ENCODE measurements around the gene ZNF622.

The ZNF622 gene

GRCh38 chr5:16461026-16461425 lies 4.6 kb downstream of the ZNF622 start:
- no peak overlapping the region for H3K27ac ChIP-seq (ENCODE audit: insufficient read depth, low read depth, low read length, poor library complexity, severe bottlenecking)
- WGBS, 2 experiments: 90 to 92% methylated on average over 1 of the region's 1 CpG
- H3K9me3 ChIP-seq (ENCODE audit: control insufficient read depth, low read length): no peaks in the 10 kb centered on the region
- peaks cover 10% of the 10 kb centered on the region for H3K4me1 ChIP-seq (ENCODE audit: control insufficient read depth, insufficient read depth, low read length)
- H3K27me3 ChIP-seq (ENCODE audit: control insufficient read depth, insufficient read depth, low read length, poor library complexity, severe bottlenecking): no peaks in the 10 kb centered on the region
- H3K36me3 ChIP-seq (ENCODE audit: control insufficient read depth, insufficient read depth, low read length): peaks cover 29% of the 10 kb centered on the region
- no peak overlapping the region for H3K4me3 ChIP-seq (ENCODE audit: insufficient read depth, low read depth, low read length)

DNA sequence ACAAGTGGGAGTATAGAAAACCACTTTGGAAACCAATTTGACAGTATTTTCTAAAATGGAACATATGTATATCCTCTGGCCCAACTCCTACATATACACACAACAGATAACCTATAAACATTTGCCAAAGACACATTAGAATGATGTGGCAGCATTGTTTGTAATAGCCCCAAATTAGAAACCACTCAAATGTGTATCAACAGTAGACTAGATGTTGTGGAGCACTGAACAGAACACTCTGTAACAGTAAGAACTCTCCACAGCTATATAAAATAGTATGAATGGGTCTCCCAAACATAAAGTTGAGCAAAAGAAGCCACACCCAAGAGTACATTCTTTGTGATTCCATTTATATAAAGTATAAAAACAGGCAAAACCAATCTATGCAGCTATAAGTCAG lies 6.1 kb downstream of the ZNF622 start:
- H3K9me3 ChIP-seq (ENCODE audit: control insufficient read depth, low read length): no peaks in the 10 kb centered on the region
- peaks cover 7% of the 10 kb centered on the region for H3K4me1 ChIP-seq (ENCODE audit: control insufficient read depth, insufficient read depth, low read length)
- H3K36me3 ChIP-seq (ENCODE audit: control insufficient read depth, insufficient read depth, low read length): peaks cover 33% of the 10 kb centered on the region
- H3K4me3 ChIP-seq (ENCODE audit: insufficient read depth, low read depth, low read length): no peak overlapping the region
- H3K27ac ChIP-seq (ENCODE audit: insufficient read depth, low read depth, low read length, poor library complexity, severe bottlenecking): no peak overlapping the region
- H3K27me3 ChIP-seq (ENCODE audit: control insufficient read depth, insufficient read depth, low read length, poor library complexity, severe bottlenecking): no peaks in the 10 kb centered on the region

DNA sequence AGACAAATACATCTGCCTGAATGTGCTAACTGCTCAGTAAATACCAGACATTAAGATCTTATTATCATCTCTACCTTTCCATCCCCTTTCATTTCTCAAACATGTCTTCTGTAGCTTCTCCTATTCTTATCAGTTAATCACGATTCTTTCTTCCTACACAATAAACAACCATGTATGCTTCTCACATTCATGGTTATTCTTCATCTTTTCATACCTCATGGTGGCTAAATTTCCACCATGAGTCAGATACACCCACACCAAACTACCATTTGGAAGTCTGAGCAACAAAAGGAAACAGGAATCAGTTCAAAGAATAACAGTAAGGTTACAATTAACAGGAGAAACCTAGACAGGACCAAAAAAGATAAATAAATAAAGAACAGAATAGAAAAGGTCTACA lies 7.7 kb downstream of the ZNF622 start:
- Histone ChIP-seq H3K27ac (ENCODE audit: insufficient read depth, low read depth, low read length, poor library complexity, severe bottlenecking) (no peak overlapping the region), H3K9me3 (ENCODE audit: control insufficient read depth, low read length) (no peaks in the 10 kb centered on the region), H3K36me3 (ENCODE audit: control insufficient read depth, insufficient read depth, low read length) (peaks cover 28% of the 10 kb centered on the region), H3K4me3 (ENCODE audit: insufficient read depth, low read depth, low read length) (no peak overlapping the region), H3K27me3 (ENCODE audit: control insufficient read depth, insufficient read depth, low read length, poor library complexity, severe bottlenecking) (no peaks in the 10 kb centered on the region), H3K4me1 (ENCODE audit: control insufficient read depth, insufficient read depth, low read length) (no peaks in the 10 kb centered on the region)
- 86 to 91% methylated on average over 1 of the region's 1 CpG for WGBS, 2 experiments

- Histone ChIP-seq H3K27me3 (ENCODE audit: control insufficient read depth, insufficient read depth, low read length, poor library complexity, severe bottlenecking) (no peaks in the 10 kb centered on the region), H3K4me3 (ENCODE audit: insufficient read depth, low read depth, low read length) (no peak overlapping the region), H3K27ac (ENCODE audit: insufficient read depth, low read depth, low read length, poor library complexity, severe bottlenecking) (no peak overlapping the region), H3K36me3 (ENCODE audit: control insufficient read depth, insufficient read depth, low read length) (peaks cover 28% of the 10 kb centered on the region), H3K9me3 (ENCODE audit: control insufficient read depth, low read length) (no peaks in the 10 kb centered on the region), H3K4me1 (ENCODE audit: control insufficient read depth, insufficient read depth, low read length) (no peaks in the 10 kb centered on the region)
- 90 to 91% methylated on average over 3 of the region's 3 CpGs for WGBS, 2 experiments
Measured at GRCh38 chr5:16457451-16457850, 8.1 kb downstream of the ZNF622 start.

DNA sequence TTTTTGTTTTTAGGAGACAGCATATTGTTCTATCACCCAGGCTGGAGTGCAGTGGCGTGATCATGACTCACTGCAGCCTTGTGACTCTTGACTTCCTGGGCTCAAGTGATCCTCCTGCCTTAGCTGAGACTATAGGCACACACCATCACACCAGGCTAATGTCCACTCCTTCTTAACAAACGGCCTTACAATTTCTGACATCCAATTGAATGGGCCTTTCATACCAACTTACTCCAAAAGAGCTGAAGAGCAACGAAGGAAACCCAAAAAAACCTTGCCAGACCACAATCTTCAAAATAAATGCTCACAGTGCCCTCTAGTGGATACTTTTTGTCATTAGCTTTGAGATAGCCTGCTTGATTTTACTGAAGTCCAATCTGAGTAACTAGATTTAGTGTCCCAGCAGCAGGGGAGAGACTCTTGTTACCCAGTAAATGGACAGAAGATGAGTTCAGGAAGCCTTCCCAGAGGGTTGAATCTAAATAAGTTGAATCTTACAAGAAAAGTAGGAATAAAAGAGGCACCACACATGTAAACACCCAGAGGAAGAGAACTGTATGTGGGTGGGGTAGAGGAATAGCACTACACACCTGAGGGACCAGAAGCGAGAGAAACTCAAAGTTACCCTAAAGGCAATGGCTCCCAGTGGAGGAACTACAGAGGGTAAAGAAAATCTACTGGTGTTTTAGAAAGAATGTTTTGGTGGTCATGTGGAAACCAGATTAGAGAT lies 9.3 kb downstream of the ZNF622 start:
- H3K27me3 ChIP-seq (ENCODE audit: control insufficient read depth, insufficient read depth, low read length, poor library complexity, severe bottlenecking): no peaks in the 10 kb centered on the region
- no peak overlapping the region for H3K27ac ChIP-seq (ENCODE audit: insufficient read depth, low read depth, low read length, poor library complexity, severe bottlenecking)
- no peaks in the 10 kb centered on the region for H3K9me3 ChIP-seq (ENCODE audit: control insufficient read depth, low read length)
- peaks cover 17% of the 10 kb centered on the region for H3K36me3 ChIP-seq (ENCODE audit: control insufficient read depth, insufficient read depth, low read length)
- H3K4me3 ChIP-seq (ENCODE audit: insufficient read depth, low read depth, low read length): no peak overlapping the region
- WGBS, 2 experiments: 56 to 60% methylated on average over 4 of the region's 4 CpGs
- no peaks in the 10 kb centered on the region for H3K4me1 ChIP-seq (ENCODE audit: control insufficient read depth, insufficient read depth, low read length)

- Histone ChIP-seq H3K4me1 (ENCODE audit: control insufficient read depth, insufficient read depth, low read length) (no peaks in the 10 kb centered on the region), H3K9me3 (ENCODE audit: control insufficient read depth, low read length) (no peaks in the 10 kb centered on the region), H3K36me3 (ENCODE audit: control insufficient read depth, insufficient read depth, low read length) (peaks cover 17% of the 10 kb centered on the region), H3K27me3 (ENCODE audit: control insufficient read depth, insufficient read depth, low read length, poor library complexity, severe bottlenecking) (no peaks in the 10 kb centered on the region), H3K4me3 (ENCODE audit: insufficient read depth, low read depth, low read length) (no peak overlapping the region), H3K27ac (ENCODE audit: insufficient read depth, low read depth, low read length, poor library complexity, severe bottlenecking) (no peak overlapping the region)
- 88 to 89% methylated on average over 5 of the region's 5 CpGs for WGBS, 2 experiments
Measured at GRCh38 chr5:16455668-16456067, 9.9 kb downstream of the ZNF622 start.

DNA sequence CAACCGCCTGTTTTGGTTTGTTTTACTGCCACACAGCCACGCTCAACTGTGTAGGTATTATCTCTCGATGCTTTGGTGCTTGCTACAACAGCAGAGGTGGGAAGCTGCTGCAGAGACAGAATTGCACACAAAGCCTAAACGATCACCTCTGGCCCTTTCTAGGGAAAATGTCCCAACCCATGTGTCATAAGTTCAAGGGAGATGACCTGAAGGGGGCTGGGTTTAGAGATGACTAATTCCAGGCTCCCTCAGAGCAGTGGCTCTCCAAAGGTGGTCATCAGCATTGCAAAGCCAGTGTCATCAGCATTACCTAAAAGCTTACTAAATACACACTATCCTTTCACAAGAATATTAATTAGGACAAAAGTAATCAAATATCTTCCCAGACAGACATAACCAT lies 10.9 kb downstream of the ZNF622 start:
- Histone ChIP-seq H3K27me3 (ENCODE audit: control insufficient read depth, insufficient read depth, low read length, poor library complexity, severe bottlenecking) (no peaks in the 10 kb centered on the region), H3K9me3 (ENCODE audit: control insufficient read depth, low read length) (no peaks in the 10 kb centered on the region), H3K4me1 (ENCODE audit: control insufficient read depth, insufficient read depth, low read length) (no peaks in the 10 kb centered on the region), H3K27ac (ENCODE audit: insufficient read depth, low read depth, low read length, poor library complexity, severe bottlenecking) (no peak overlapping the region), H3K36me3 (ENCODE audit: control insufficient read depth, insufficient read depth, low read length) (peaks cover 25% of the 10 kb centered on the region), H3K4me3 (ENCODE audit: insufficient read depth, low read depth, low read length) (no peak overlapping the region)
- 94 to 95% methylated on average over 4 of the region's 4 CpGs for WGBS, 2 experiments

DNA sequence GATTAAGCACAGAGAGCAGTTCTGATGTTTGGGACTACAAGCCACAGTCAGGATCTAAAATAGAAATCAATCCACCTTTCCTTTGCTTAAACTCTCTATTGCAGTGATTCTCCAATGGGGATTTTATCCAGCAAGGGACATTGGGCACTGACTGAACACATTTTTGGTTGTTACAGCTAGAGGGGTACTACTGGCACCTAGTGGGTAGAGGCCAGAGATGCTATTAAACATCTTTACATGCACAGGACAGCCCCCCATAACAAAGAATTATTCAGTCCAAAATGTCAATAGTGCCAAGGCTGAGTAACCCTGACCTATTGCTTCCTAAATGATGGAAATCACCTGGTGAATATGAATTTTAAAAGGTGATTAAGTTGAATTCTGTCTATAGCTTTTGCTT lies 12.0 kb downstream of the ZNF622 start:
- Histone ChIP-seq H3K27me3 (ENCODE audit: control insufficient read depth, insufficient read depth, low read length, poor library complexity, severe bottlenecking) (no peaks in the 10 kb centered on the region), H3K4me3 (ENCODE audit: insufficient read depth, low read depth, low read length) (no peak overlapping the region), H3K36me3 (ENCODE audit: control insufficient read depth, insufficient read depth, low read length) (peaks cover 29% of the 10 kb centered on the region), H3K27ac (ENCODE audit: insufficient read depth, low read depth, low read length, poor library complexity, severe bottlenecking) (no peak overlapping the region), H3K9me3 (ENCODE audit: control insufficient read depth, low read length) (no peaks in the 10 kb centered on the region), H3K4me1 (ENCODE audit: control insufficient read depth, insufficient read depth, low read length) (no peaks in the 10 kb centered on the region)

DNA sequence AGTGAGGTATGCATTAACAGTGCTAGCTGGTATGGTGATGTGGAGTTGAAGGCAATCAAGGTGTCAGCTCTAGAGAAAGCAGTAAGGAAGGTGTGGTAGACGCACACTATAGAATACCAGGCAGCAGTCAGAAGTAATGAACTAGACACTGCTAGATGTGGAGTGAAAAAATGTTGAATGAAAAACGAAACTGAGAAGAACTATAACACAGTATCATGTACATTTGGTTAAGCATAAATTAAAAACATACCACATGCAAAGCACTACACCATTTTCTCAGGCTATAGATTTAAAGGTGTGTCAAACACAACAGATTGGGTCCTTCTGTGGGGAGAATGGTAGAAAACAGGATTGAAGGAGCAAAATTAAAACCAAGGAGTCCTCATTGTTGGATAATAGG lies 15.4 kb downstream of the ZNF622 start:
- no peaks in the 10 kb centered on the region for H3K27me3 ChIP-seq (ENCODE audit: control insufficient read depth, insufficient read depth, low read length, poor library complexity, severe bottlenecking)
- H3K36me3 ChIP-seq (ENCODE audit: control insufficient read depth, insufficient read depth, low read length): peaks cover 25% of the 10 kb centered on the region
- no peaks in the 10 kb centered on the region for H3K9me3 ChIP-seq (ENCODE audit: control insufficient read depth, low read length)
- H3K4me1 ChIP-seq (ENCODE audit: control insufficient read depth, insufficient read depth, low read length): no peaks in the 10 kb centered on the region
- no peak overlapping the region for H3K27ac ChIP-seq (ENCODE audit: insufficient read depth, low read depth, low read length, poor library complexity, severe bottlenecking)
- no peak overlapping the region for H3K4me3 ChIP-seq (ENCODE audit: insufficient read depth, low read depth, low read length)
- WGBS, 2 experiments: 91 to 92% methylated on average over 2 of the region's 2 CpGs

DNA sequence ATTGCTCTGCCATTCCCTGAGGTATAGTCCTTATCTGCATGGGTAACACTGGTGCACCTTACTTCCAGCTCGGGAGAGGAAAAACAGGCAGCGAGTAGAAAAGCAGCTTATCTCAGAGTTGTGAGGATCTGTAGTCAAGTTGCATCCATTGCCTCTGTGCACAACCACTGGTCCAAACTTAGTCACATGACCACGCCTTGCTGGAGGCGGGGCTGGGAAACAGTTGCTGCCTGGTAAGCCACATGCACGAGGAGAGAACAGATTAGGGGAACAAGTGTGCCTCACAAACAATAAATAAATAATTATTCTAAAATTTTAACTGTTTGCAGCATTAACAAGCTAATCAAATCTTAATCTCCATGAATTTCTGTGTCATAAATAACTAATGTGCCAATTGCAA lies 18.6 kb downstream of the ZNF622 start:
- Histone ChIP-seq H3K4me3 (ENCODE audit: insufficient read depth, low read depth, low read length) (no peak overlapping the region), H3K36me3 (ENCODE audit: control insufficient read depth, insufficient read depth, low read length) (peaks cover 20% of the 10 kb centered on the region), H3K27me3 (ENCODE audit: control insufficient read depth, insufficient read depth, low read length, poor library complexity, severe bottlenecking) (no peaks in the 10 kb centered on the region), H3K4me1 (ENCODE audit: control insufficient read depth, insufficient read depth, low read length) (no peaks in the 10 kb centered on the region), H3K27ac (ENCODE audit: insufficient read depth, low read depth, low read length, poor library complexity, severe bottlenecking) (no peak overlapping the region), H3K9me3 (ENCODE audit: control insufficient read depth, low read length) (no peaks in the 10 kb centered on the region)
- 88 to 93% methylated on average over 4 to 5 of the region's 5 CpGs for WGBS, 2 experiments

GRCh38 chr5:16437977-16438376 lies 27.6 kb downstream of the ZNF622 start:
- WGBS, 2 experiments: 91 to 98% methylated on average over 1 of the region's 1 CpG
- H3K4me1 ChIP-seq (ENCODE audit: control insufficient read depth, insufficient read depth, low read length): no peaks in the 10 kb centered on the region
- H3K4me3 ChIP-seq (ENCODE audit: insufficient read depth, low read depth, low read length): no peak overlapping the region
- H3K27me3 ChIP-seq (ENCODE audit: control insufficient read depth, insufficient read depth, low read length, poor library complexity, severe bottlenecking): no peaks in the 10 kb centered on the region
- H3K9me3 ChIP-seq (ENCODE audit: control insufficient read depth, low read length): no peaks in the 10 kb centered on the region
- no peak overlapping the region for H3K27ac ChIP-seq (ENCODE audit: insufficient read depth, low read depth, low read length, poor library complexity, severe bottlenecking)
- no peaks in the 10 kb centered on the region for H3K36me3 ChIP-seq (ENCODE audit: control insufficient read depth, insufficient read depth, low read length)

Data from ectodermal cell (in vitro differentiated cells).